ENCODE data around the gene MAS1. TPM values are rescaled to one million over a fixed set of nuclear protein-coding genes. Genes with fewer than 3 reads are reported as not detected.

The MAS1 gene
- total and polyA plus RNA-seq, 2 donors (not counting 1 experiment from before 2014, with no cell fraction given), result not detected

GRCh38 chr6:159916752-159917151 lies 26.0 kb downstream of the MAS1 start:
- Mint-ChIP-seq H3K4me3 (no peak overlapping the region), H3K27ac (no peak overlapping the region), H3K27me3 (peaks cover 36% of the 10 kb centered on the region), H3K4me1 (no peaks in the 10 kb centered on the region), H3K9me3 (ENCODE audit: insufficient read depth) (peaks cover 3% of the 10 kb centered on the region)
- Histone ChIP-seq H2AFZ (ENCODE audit: insufficient read depth, low read depth, low read length, poor library complexity, severe bottlenecking) (no peak overlapping the region), H3K27ac (ENCODE audit: low read length in 2 of 2) (no peak overlapping the region), H3K9me3 (ENCODE audit: control extremely low read depth in 1 of 3, control insufficient read depth in 2 of 3, insufficient read depth in 1 of 3, low read length in 2 of 3) (peaks cover 0 to under 1% (median 0%) of the 10 kb centered on the region in 3 donors), H3K27me3 (replicated peaks in 1 of 4; ENCODE audit: control extremely low read depth in 1 of 4, control insufficient read depth in 3 of 4, insufficient read depth in 4 of 4, low read length in 3 of 4) (peaks cover 0 to 15% (median 5%) of the 10 kb centered on the region in 4 experiments), H4K20me1 (ENCODE audit: control insufficient read depth, insufficient read depth, low read length, poor library complexity, severe bottlenecking) (no peaks in the 10 kb centered on the region), H3K4me3 (ENCODE audit: control extremely low read depth in 1 of 5, extremely low read depth in 1 of 5, insufficient read depth in 1 of 5, low read depth in 2 of 5, low read length in 4 of 5) (no peak overlapping the region), H3K4me1 (ENCODE audit: control insufficient read depth in 2 of 2, insufficient read depth in 2 of 2, low read length in 2 of 2) (no peaks in the 10 kb centered on the region), H3K4me2 (replicated peaks; ENCODE audit: low read depth, low read length, poor library complexity, severe bottlenecking) (no peak overlapping the region), H3K79me2 (ENCODE audit: control insufficient read depth, insufficient read depth, low read length) (no peaks in the 10 kb centered on the region), H3K9ac (ENCODE audit: low read length) (no peak overlapping the region), H3K36me3 (replicated peaks in 1 of 2; ENCODE audit: control extremely low read depth in 1 of 2, control insufficient read depth in 1 of 2, extremely low read depth in 1 of 2, insufficient read depth in 2 of 2, low read length in 1 of 2) (no peaks in the 10 kb centered on the region)
- intact Hi-C loops (cut with micrococcal nuclease), result no loop called here
- POLR2A ChIA-PET, result no interaction called here
- TF ChIP-seq EZH2 (IDR thresholded peaks at IDR 0.05; ENCODE audit: borderline replicate concordance, insufficient read depth, low read depth, low read length, poor library complexity, severe bottlenecking), result no peak
- TF ChIP-seq, protein P1, sequence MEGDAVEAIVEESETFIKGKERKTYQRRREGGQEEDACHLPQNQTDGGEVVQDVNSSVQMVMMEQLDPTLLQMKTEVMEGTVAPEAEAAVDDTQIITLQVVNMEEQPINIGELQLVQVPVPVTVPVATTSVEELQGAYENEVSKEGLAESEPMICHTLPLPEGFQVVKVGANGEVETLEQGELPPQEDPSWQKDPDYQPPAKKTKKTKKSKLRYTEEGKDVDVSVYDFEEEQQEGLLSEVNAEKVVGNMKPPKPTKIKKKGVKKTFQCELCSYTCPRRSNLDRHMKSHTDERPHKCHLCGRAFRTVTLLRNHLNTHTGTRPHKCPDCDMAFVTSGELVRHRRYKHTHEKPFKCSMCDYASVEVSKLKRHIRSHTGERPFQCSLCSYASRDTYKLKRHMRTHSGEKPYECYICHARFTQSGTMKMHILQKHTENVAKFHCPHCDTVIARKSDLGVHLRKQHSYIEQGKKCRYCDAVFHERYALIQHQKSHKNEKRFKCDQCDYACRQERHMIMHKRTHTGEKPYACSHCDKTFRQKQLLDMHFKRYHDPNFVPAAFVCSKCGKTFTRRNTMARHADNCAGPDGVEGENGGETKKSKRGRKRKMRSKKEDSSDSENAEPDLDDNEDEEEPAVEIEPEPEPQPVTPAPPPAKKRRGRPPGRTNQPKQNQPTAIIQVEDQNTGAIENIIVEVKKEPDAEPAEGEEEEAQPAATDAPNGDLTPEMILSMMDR (IDR thresholded peaks at IDR 0.05), result no peak
- CTCF ChIA-PET, result no interaction called here
- WGBS (ENCODE audit: insufficient coverage), result 91% methylated on average over 3 of the region's 9 CpGs
- no peak for DNase-seq
- ATAC-seq (ENCODE audit: low read depth), result no peak

DNA sequence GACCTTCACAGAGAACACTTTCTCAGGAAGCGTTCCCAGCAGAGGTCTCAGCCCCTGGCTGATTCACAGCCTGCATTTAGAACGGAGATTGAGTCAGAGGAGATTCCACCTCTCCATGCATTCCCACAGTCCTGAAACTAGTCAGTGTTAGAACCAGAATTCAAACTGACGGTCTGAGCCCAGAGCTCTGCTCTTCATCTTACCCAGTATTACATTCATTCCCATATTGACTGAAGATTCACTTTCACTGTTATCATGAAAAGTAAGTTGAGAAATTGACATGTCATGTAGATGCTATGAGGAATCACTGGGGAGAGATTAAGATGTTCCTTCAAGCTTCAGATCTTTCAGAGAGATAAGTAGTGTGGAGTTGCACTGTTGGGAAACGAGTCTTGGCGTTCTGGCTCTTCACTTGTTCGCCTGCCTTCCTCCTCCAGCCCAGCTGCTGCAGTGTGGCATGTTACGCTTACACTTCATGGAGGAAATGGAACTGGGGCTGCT lies 28.3 kb downstream of the MAS1 start:
- Mint-ChIP-seq H3K4me3 (no peak overlapping the region), H3K4me1 (no peaks in the 10 kb centered on the region), H3K27me3 (peaks cover 32% of the 10 kb centered on the region), H3K27ac (no peak overlapping the region), H3K9me3 (ENCODE audit: insufficient read depth) (peaks cover 5% of the 10 kb centered on the region)
- ATAC-seq (ENCODE audit: low read depth) (no peak), DNase-seq (no peak)
- 89% methylated on average over 6 of the region's 7 CpGs for WGBS (ENCODE audit: insufficient coverage)
- no peaks in the 10 kb centered on the region for H3K79me2 ChIP-seq (ENCODE audit: control insufficient read depth, insufficient read depth, low read length)
- H3K4me3 ChIP-seq (ENCODE audit: control extremely low read depth in 1 of 5, extremely low read depth in 1 of 5, insufficient read depth in 1 of 5, low read depth in 2 of 5, low read length in 4 of 5), result no peak overlapping the region
- H3K36me3 ChIP-seq (replicated peaks in 1 of 2; ENCODE audit: control extremely low read depth in 1 of 2, control insufficient read depth in 1 of 2, extremely low read depth in 1 of 2, insufficient read depth in 2 of 2, low read length in 1 of 2), result no peaks in the 10 kb centered on the region
- H3K27me3 ChIP-seq (replicated peaks in 1 of 4; ENCODE audit: control extremely low read depth in 1 of 4, control insufficient read depth in 3 of 4, insufficient read depth in 4 of 4, low read length in 3 of 4), result peaks cover 0 to 12% (median 2%) of the 10 kb centered on the region in 4 experiments
- TF ChIP-seq, protein P1 (IDR thresholded peaks at IDR 0.05), result no peak
- no peak overlapping the region for H3K27ac ChIP-seq (ENCODE audit: low read length in 2 of 2)
- ChIA-PET CTCF (interaction anchor here (0.9 kb wide), 1 partner anchor 537 kb away, joined by 5 read pairs; no protein-coding TSS in a partner anchor), POLR2A (no interaction called here)
- H3K9ac ChIP-seq (ENCODE audit: low read length), result no peak overlapping the region
- H3K4me2 ChIP-seq (replicated peaks; ENCODE audit: low read depth, low read length, poor library complexity, severe bottlenecking), result no peak overlapping the region
- intact Hi-C loops (cut with micrococcal nuclease), result no loop called here
- H4K20me1 ChIP-seq (ENCODE audit: control insufficient read depth, insufficient read depth, low read length, poor library complexity, severe bottlenecking), result no peaks in the 10 kb centered on the region
- no peak overlapping the region for H2AFZ ChIP-seq (ENCODE audit: insufficient read depth, low read depth, low read length, poor library complexity, severe bottlenecking)
- peaks cover 0 to 6% (median 0%) of the 10 kb centered on the region in 3 donors for H3K9me3 ChIP-seq (ENCODE audit: control extremely low read depth in 1 of 3, control insufficient read depth in 2 of 3, insufficient read depth in 1 of 3, low read length in 2 of 3)
- no peaks in the 10 kb centered on the region for H3K4me1 ChIP-seq (ENCODE audit: control insufficient read depth in 2 of 2, insufficient read depth in 2 of 2, low read length in 2 of 2)

Data from B cell (primary cell).